HL-60/S4 (cell line): ENCODE measurements around the gene TSPYL4.

Source experiments
- in situ Hi-C: fragments of 300-500 bp; cut with MboI; formaldehyde crosslinking; loops from 2 replicates; pipeline ENCODE4 v1.14.3; 2022; ENCODE audit warnings: low sequenced_read_pairs

TSPYL4 gene

DNA sequence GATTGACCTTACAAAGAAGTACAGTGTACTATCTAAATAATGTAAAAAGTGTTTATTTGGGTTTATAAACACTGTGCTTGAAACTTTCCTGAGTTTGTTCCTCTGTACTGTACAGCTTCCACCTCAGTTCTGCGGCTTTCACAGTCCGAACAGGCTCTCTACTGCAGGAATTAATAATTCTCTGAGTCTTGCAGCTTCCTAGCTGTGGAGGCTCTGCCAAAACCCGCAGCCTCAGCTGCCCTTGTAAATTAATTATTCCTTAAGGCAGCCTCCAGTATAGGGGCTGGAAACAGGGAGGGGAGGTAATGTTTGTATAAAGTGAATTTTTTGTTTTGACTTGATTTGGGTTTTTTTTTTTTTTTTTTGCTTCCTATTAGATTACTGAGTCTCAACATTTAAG, 19.2 kb downstream of the TSPYL4 start:
- in situ Hi-C loops: no loop called here

DNA sequence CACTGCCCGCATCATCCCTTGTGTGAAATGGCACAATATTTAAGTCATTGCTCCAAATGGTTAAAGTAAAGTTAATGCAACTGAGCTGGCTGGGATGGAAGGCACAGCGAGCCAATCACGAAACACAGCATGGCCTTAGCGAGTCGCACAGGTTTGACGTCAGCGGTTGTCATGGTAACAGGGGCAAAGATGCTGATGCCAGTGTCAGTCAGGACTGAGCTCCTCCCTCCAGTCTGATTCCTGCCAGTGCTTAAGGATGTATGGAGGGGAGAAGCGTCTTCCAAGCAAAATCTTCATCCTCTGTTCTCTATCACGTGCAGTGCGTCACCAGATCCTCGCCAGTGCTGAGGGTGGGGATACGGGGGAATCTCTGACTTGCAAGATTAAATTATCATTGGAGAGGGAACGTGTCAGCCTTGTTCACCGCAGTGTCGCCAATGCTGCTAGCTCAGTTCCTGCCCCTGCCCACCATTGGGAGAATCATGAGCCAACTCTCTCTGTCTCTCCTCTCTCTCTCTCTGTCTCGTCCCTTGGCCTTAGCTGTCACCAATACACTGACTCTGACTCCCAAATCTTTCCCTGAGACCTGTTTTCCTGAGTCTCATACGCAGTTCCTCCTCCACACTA, 24.5 kb downstream of the TSPYL4 start:
- in situ Hi-C loops: no loop called here

- in situ Hi-C loops: no loop called here
Measured at GRCh38 chr6:116223355-116223754, 30.5 kb downstream of the TSPYL4 start.

- in situ Hi-C loops: no loop called here
Measured at GRCh38 chr6:116221911-116222310, 32.0 kb downstream of the TSPYL4 start.

DNA sequence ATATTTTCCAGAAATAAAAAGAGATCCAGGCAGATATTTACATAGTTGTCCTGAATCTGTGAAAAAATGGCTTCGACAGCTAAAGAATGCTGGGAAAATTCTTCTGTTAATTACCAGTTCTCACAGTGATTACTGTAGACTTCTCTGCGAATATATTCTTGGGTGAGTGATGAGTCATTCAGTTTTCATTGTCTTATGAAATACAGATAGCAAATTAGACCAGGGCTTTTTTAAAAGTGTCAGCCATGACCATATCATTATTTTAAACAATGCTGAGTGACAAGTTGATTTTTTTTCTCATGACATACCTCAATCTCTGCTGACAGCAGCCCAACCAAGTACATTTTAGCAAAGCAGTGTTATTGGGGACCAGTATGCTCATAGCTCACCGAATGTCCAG, 32.8 kb downstream of the TSPYL4 start:
- in situ Hi-C loops: no loop called here

- in situ Hi-C loops: no loop called here
Measured at GRCh38 chr6:116218866-116219265, 35.0 kb downstream of the TSPYL4 start.

- in situ Hi-C loops: no loop called here
Measured at GRCh38 chr6:116218172-116218633, 35.7 kb downstream of the TSPYL4 start.

GRCh38 chr6:116217069-116217468, 36.8 kb downstream of the TSPYL4 start:
- in situ Hi-C loops: no loop called here

DNA sequence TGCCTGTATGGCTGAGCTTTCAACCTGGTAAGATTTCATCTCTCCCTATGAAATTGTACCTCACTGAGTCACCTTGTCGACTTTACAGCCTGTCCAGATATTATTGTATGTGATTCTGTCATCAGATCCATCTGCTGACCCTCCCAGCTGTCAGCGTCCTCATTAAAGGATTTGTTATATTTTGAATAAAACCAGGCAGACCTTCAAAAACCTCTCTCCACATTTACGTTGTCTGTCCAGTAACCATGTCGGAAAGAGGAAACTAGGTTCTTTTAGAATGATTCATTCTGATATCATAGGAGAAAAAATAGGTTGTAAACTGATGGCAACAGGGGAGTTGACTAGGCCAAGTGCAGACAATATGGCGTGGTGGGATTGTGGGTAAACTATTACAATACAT, 38.5 kb downstream of the TSPYL4 start:
- in situ Hi-C loops: no loop called here

- in situ Hi-C loops: no loop called here
Measured at GRCh38 chr6:116214681-116215080, 39.2 kb downstream of the TSPYL4 start.

DNA sequence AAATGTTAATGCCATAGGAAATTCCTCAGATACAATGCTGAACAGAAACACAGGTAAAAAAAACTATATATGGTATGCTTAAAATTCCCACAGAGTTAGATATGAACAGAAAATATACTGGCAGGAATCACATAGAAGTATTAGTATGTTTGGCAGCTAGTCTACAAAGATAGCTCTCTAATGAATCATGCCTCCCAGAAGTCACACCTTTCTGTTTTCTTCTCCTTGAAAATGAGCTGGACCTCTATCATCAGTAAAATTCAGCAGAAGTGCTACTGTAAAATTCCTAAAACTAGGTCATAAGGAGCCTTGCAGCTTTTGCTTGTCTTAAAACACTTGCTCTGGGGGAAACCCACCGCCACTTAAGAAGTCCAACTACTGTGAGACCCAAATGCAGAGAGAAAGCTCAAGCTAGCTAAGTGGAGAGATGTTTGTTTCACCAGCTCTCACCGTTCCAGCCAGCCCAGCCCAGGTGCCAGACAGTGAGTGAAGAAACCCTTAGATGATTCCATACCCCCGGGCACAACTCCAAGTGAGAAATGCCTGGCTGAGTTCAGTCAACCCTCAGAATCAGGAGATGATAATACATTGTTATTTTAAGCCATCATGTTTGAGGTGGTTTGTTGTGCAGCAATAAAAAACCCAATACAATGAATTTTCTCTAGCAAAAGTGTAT, 43.0 kb downstream of the TSPYL4 start:
- in situ Hi-C loops: no loop called here

DNA sequence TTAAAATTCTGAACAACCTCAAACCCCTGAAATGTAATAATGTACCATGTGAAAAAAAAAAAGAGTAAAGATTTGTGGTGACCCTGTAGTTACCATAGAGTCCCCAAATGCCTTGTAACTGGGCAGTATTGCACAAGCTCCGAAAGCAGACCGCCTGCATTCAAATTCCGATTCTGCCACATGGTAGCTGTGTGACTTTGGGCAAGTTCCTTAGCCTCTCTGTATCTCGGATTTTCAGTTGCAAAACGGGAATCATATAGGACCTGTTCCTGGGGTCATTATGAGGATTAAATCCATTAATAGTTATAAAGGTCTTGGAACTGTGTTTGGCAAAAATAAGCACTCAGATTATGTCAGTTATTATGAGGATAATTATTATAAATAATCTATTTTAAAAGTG, 43.6 kb downstream of the TSPYL4 start:
- in situ Hi-C loops: no loop called here

- in situ Hi-C loops: no loop called here
Measured at GRCh38 chr6:116208056-116208785, 45.7 kb downstream of the TSPYL4 start.

- in situ Hi-C loops: no loop called here
Measured at GRCh38 chr6:116206231-116206903, 47.5 kb downstream of the TSPYL4 start.

GRCh38 chr6:116205281-116205680, 48.6 kb downstream of the TSPYL4 start:
- in situ Hi-C loops: no loop called here

- in situ Hi-C loops: no loop called here
Measured at GRCh38 chr6:116201538-116201937, 52.3 kb downstream of the TSPYL4 start.

DNA sequence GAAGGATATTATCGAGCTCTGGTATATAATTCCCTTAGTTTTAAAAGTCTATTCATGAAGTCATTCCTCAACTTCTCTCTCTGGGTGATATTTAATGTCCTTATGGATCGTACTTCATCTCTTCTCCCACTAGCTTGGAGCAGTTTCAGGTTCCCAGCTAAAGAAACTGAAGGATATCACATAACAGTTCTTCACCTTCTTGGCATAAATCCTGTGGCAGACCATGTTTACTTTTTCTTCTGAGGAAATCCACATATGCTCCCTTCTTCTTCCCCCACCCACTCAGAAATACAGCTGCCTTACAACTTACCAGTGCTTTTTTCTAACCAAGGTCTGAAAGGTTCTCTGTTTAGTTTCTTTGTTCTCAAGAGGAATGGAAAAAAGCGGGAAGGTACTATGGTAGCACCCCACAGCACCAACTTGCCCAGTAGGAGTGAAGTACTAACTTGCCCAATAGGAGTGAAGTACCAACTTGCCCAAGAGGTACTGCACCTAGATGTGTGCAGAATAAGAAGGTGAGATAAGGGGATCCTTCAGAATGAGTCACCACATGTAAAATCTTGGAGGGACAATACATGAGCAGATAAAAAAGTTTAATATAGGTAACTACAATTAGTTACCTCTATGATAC, 53.1 kb downstream of the TSPYL4 start:
- in situ Hi-C loops: no loop called here
